HG03575 (cell line): ENCODE data around the gene ZC2HC1C.
"Not testable (repeated sequence)": the region's sequence is repeated elsewhere in the genome, so short reads cannot be mapped to it uniquely, and the experiment has no call there.

Source experiments
- ATAC-seq: cut with Tn5 transposase; IDR thresholded peaks from one replicate; pipeline ENCODE4 v1.9.1; 2021; ENCODE audit not compliant: unreplicated experiment, insufficient number of reproducible peaks, low FRiP score; ENCODE audit errors: extremely low read depth

The ZC2HC1C gene

GRCh38 chr14:75126679-75127473, 57.4 kb downstream of the ZC2HC1C start, which contains the start of gene NEK9:
Gene NEK9 (minus strand): TSS chr14:75127048. CDS start chr14:75126921, 127 bp downstream.
- no peak for ATAC-seq

- ATAC-seq, result not testable (repeated sequence)
These were observed 58.0 kb downstream of the ZC2HC1C start for GRCh38 chr14:75127474-75127820.

DNA sequence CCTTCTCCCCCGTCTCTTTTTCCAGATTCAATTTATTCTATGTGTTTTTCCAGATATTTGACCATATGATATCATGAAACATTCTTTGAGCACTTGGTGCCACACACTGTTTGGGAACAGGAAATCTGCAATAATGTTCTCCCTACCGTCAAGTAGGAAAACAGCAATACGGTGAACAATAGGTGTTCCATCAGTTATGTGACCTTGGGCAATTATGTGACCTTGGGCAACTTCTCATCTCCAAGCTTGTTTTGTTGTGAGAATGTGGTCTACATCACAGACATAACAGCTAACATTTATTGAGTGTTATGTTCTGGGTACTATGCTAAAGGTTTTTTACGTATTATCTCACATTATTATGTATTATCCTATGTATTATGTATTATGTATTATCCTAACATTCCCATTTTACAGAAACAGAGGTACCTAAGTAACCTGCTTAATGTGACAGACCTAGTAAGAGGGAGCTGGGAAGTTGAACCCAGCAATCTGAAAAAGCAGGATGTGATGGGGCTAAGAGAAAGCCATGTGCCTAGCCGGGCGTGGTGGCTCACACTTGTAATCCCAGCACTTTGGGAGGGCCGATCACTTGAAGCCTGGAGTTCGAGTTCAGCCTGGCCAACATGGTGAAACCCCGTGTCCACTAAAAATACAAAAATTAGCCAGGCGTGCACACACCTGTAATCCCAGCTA, 58.6 kb downstream of the ZC2HC1C start:
- ATAC-seq, result no peak

DNA sequence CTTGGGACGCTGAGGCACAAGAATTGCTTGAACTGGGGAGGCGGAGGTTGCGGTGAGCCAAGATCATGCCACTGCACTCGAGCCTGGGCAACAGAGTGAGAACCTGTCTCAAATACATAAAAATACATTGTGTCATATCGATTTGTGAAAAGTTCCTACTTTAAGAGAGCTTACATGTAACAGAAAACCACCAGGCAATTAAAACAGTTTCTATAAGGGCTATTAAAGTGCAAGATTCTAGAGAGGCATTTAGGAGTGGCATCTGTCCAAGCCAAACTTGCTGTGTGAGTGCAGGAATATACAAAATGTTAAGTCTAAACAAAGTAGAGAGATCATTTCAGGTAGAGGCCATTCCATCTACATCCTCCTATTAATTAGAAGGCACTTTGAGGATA, 59.2 kb downstream of the ZC2HC1C start:
- no peak for ATAC-seq
